Measurements from ENCODE around the gene SOX3.

Gene SOX3

DNA sequence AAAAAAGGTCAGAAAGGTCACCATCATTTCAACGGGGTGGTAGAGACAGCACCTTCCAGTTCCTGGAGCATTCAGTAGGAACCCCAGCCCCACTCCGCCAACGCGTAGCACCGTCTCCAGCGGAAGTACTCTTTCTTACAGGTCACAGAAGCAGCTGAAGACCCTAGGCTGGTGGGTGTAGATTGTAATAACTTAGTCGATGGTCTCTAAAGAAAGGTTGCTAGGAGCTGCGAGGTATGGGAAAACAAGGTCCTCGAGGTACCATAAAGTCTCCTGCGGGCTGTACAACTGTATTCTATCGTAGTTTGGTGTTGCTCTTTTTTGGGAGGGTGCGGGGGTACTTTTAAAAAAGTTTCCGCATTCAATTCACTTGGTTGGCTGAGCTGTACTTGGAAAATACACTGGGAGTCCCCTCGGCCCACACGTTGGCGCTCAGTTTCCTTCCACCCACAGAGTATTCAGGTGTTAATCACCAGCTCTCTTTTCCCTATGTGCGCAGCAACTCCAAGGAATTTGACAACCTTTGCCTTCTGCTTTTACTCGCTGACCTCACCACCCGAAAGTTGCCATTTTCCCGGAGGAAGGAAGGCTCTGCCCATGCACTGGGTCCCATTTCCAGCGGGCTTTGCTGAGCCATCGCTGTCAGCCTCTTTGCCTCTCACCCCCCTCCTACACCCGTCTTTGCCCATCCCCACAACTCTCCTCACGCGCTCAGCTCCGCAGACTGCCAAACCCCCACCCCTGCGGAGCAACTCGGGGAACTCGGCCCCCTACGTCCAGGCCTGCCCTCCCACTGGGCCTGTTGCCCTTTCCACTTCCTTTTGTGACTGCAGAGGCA is 4.8 kb upstream of the SOX3 start:
- H3K36me3 ChIP-seq (ENCODE audit: insufficient read depth) = no peaks in the 10 kb centered on the region
- H4K20me1 ChIP-seq (ENCODE audit: insufficient read depth) = no peaks in the 10 kb centered on the region
- no peaks in the 10 kb centered on the region for H3K79me2 ChIP-seq (ENCODE audit: insufficient read depth, low read depth)
- TF ChIP-seq, protein P1, sequence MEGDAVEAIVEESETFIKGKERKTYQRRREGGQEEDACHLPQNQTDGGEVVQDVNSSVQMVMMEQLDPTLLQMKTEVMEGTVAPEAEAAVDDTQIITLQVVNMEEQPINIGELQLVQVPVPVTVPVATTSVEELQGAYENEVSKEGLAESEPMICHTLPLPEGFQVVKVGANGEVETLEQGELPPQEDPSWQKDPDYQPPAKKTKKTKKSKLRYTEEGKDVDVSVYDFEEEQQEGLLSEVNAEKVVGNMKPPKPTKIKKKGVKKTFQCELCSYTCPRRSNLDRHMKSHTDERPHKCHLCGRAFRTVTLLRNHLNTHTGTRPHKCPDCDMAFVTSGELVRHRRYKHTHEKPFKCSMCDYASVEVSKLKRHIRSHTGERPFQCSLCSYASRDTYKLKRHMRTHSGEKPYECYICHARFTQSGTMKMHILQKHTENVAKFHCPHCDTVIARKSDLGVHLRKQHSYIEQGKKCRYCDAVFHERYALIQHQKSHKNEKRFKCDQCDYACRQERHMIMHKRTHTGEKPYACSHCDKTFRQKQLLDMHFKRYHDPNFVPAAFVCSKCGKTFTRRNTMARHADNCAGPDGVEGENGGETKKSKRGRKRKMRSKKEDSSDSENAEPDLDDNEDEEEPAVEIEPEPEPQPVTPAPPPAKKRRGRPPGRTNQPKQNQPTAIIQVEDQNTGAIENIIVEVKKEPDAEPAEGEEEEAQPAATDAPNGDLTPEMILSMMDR (conservative IDR thresholded peaks at IDR 0.05; ENCODE audit: low read depth, low read length) = no peak
- no peak overlapping the region for H3K4me3 ChIP-seq (IDR thresholded peaks at IDR 0.05; ENCODE audit: insufficient read depth, low read depth, low read length)
- no peak overlapping the region for H3K4me2 ChIP-seq
- H3K4me1 ChIP-seq (ENCODE audit: low read depth, poor library complexity, severe bottlenecking) = no peaks in the 10 kb centered on the region
- no peak overlapping the region for H3K27ac ChIP-seq
- H3K9ac ChIP-seq = no peak overlapping the region
- no peak overlapping the region for H2AFZ ChIP-seq (ENCODE audit: low read depth)
- no peaks in the 10 kb centered on the region for H3K27me3 ChIP-seq (ENCODE audit: insufficient read depth, low read depth)

GRCh38 chrX:140508958-140509357 is 4.1 kb upstream of the SOX3 start:
- H3K79me2 ChIP-seq (ENCODE audit: insufficient read depth, low read depth) = no peaks in the 10 kb centered on the region
- TF ChIP-seq, protein P1 (conservative IDR thresholded peaks at IDR 0.05; ENCODE audit: low read depth, low read length) = no peak
- no peak overlapping the region for H3K27ac ChIP-seq
- H3K36me3 ChIP-seq (ENCODE audit: insufficient read depth) = no peaks in the 10 kb centered on the region
- no peaks in the 10 kb centered on the region for H3K27me3 ChIP-seq (ENCODE audit: insufficient read depth, low read depth)
- H3K9ac ChIP-seq = no peak overlapping the region
- H4K20me1 ChIP-seq (ENCODE audit: insufficient read depth) = no peaks in the 10 kb centered on the region
- no peak overlapping the region for H2AFZ ChIP-seq (ENCODE audit: low read depth)
- H3K4me1 ChIP-seq (ENCODE audit: low read depth, poor library complexity, severe bottlenecking) = no peaks in the 10 kb centered on the region
- no peak overlapping the region for H3K4me2 ChIP-seq
- no peak overlapping the region for H3K4me3 ChIP-seq (IDR thresholded peaks at IDR 0.05; ENCODE audit: insufficient read depth, low read depth, low read length)

DNA sequence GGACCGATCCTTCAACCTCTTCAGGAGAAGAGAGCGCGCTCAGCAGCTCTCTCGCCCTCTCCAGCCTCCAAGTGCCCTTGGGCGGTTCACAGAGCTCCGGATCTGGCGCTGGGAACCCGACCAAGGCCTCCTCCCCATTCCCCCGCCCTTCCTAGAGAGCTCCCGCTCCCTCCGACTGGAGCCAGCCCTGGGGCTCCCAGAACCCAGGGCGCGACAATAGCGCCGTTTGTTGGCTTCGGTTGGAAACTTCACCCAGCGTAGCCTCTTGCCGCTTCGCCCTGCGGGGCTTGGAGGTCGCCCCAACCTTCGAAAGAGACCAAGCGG is 3.1 kb upstream of the SOX3 start:
- no peak overlapping the region for H3K9ac ChIP-seq
- H3K27ac ChIP-seq = no peak overlapping the region
- TF ChIP-seq, protein P1 (conservative IDR thresholded peaks at IDR 0.05; ENCODE audit: low read depth, low read length) = no peak
- H3K4me1 ChIP-seq (ENCODE audit: low read depth, poor library complexity, severe bottlenecking) = no peaks in the 10 kb centered on the region
- H3K27me3 ChIP-seq (ENCODE audit: insufficient read depth, low read depth) = no peaks in the 10 kb centered on the region
- no peak overlapping the region for H3K4me2 ChIP-seq
- no peak overlapping the region for H3K4me3 ChIP-seq (IDR thresholded peaks at IDR 0.05; ENCODE audit: insufficient read depth, low read depth, low read length)
- H3K79me2 ChIP-seq (ENCODE audit: insufficient read depth, low read depth) = no peaks in the 10 kb centered on the region
- H4K20me1 ChIP-seq (ENCODE audit: insufficient read depth) = no peaks in the 10 kb centered on the region
- H2AFZ ChIP-seq (ENCODE audit: low read depth) = no peak overlapping the region
- no peaks in the 10 kb centered on the region for H3K36me3 ChIP-seq (ENCODE audit: insufficient read depth)

GRCh38 chrX:140507223-140507981 is 2.5 kb upstream of the SOX3 start:
- H3K27me3 ChIP-seq (ENCODE audit: insufficient read depth, low read depth) = no peaks in the 10 kb centered on the region
- no peaks in the 10 kb centered on the region for H3K79me2 ChIP-seq (ENCODE audit: insufficient read depth, low read depth)
- H3K36me3 ChIP-seq (ENCODE audit: insufficient read depth) = no peaks in the 10 kb centered on the region
- H4K20me1 ChIP-seq (ENCODE audit: insufficient read depth) = no peaks in the 10 kb centered on the region
- TF ChIP-seq, protein P1 (conservative IDR thresholded peaks at IDR 0.05; ENCODE audit: low read depth, low read length) = no peak
- H3K27ac ChIP-seq = no peak overlapping the region
- no peak overlapping the region for H3K9ac ChIP-seq
- no peaks in the 10 kb centered on the region for H3K4me1 ChIP-seq (ENCODE audit: low read depth, poor library complexity, severe bottlenecking)
- H3K4me3 ChIP-seq (IDR thresholded peaks at IDR 0.05; ENCODE audit: insufficient read depth, low read depth, low read length) = no peak overlapping the region
- H3K4me2 ChIP-seq = no peak overlapping the region
- H2AFZ ChIP-seq (ENCODE audit: low read depth) = no peak overlapping the region

Data from KMS-11 (cell line).